Mucosa of stomach (tissue), 1 donor: ENCODE measurements around the gene IL18RAP.

ENCODE experiments used
- H3K27me3 ChIP-seq: one replicate; pipeline ENCODE4 v1.7.0; 2013; ENCODE audit warnings: mild to moderate bottlenecking, low read length; ENCODE audit not compliant: control insufficient read depth, insufficient read depth
- H3K36me3 ChIP-seq: one replicate; pipeline ENCODE4 v1.7.0; 2013; ENCODE audit warnings: low read length; ENCODE audit not compliant: control insufficient read depth, insufficient read depth
- H3K4me1 ChIP-seq: one replicate; pipeline ENCODE4 v1.7.0; 2013; ENCODE audit warnings: mild to moderate bottlenecking, low read length; ENCODE audit not compliant: control insufficient read depth, insufficient read depth
- H3K4me3 ChIP-seq: one replicate; pipeline ENCODE4 v1.7.0; 2013; ENCODE audit warnings: low read length
- H3K9ac ChIP-seq: one replicate; pipeline ENCODE4 v1.7.0; 2013; ENCODE audit warnings: mild to moderate bottlenecking, low read length, moderate library complexity
- H3K9me3 ChIP-seq: one replicate; pipeline ENCODE4 v1.7.0; 2013; ENCODE audit warnings: mild to moderate bottlenecking, low read length, moderate library complexity; ENCODE audit not compliant: control insufficient read depth
- donor health status: Pancreatic carcinoma.

The IL18RAP gene, protein sequence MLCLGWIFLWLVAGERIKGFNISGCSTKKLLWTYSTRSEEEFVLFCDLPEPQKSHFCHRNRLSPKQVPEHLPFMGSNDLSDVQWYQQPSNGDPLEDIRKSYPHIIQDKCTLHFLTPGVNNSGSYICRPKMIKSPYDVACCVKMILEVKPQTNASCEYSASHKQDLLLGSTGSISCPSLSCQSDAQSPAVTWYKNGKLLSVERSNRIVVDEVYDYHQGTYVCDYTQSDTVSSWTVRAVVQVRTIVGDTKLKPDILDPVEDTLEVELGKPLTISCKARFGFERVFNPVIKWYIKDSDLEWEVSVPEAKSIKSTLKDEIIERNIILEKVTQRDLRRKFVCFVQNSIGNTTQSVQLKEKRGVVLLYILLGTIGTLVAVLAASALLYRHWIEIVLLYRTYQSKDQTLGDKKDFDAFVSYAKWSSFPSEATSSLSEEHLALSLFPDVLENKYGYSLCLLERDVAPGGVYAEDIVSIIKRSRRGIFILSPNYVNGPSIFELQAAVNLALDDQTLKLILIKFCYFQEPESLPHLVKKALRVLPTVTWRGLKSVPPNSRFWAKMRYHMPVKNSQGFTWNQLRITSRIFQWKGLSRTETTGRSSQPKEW

DNA sequence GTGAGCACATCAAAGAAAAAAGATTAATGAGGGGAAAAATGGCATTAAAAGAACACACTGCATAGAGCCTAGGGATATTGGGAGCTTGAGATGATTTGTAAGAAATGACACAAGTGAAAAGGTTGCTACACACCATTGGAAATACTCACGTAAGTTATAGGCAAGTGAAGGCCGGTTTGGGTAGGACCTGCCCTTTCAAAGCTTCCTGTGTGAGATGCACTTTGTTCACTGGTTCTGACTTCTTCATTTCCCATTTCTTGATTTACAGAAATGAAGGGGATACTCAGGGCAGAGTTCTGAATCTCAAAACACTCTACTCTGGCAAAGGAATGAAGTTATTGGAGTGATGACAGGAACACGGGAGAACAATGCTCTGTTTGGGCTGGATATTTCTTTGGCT, at the start of gene IL18RAP:
IL18RAP (plus strand) TSS at position 251 of the 400 bp plus-strand sequence; CDS start at position 369, 118 bp downstream.
- no peaks in the 10 kb centered on the region for H3K4me1 ChIP-seq
- H3K27me3 ChIP-seq = no peaks in the 10 kb centered on the region
- no peaks in the 10 kb centered on the region for H3K9me3 ChIP-seq
- no peak within 1 kb of the TSS for H3K9ac ChIP-seq
- H3K36me3 ChIP-seq = no peaks in the 10 kb centered on the region
- H3K4me3 ChIP-seq = no peak within 1 kb of the TSS

DNA sequence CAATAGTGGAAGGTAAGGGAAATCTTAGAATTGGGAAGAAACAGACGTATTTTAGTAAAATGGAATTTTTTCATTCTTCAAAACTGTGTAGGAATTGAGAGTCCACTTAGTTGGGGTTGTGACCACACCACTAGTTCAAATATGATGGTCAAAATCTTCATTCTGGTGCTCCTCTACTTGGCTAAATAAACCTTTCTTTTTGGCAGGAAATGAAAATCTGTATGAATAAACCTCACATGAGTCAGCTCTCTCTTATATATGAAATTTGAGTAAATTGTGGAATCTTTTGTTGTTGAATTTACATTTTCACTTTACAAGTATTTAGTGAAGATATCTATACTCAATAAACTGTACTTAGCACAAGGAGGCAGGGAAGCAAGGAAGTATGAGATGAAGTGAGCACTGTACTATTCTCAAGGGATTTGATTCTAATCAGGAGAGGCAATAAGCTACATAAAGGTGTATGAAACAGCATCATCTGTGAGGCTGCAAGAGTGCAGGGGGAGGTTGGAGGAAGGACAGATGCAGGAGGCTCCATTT, 46.8 kb upstream of the IL18RAP start:
- Histone ChIP-seq H3K4me1 (no peaks in the 10 kb centered on the region), H3K27me3 (no peaks in the 10 kb centered on the region), H3K9ac (no peak overlapping the region), H3K4me3 (no peak overlapping the region), H3K36me3 (no peaks in the 10 kb centered on the region), H3K9me3 (no peaks in the 10 kb centered on the region)

DNA sequence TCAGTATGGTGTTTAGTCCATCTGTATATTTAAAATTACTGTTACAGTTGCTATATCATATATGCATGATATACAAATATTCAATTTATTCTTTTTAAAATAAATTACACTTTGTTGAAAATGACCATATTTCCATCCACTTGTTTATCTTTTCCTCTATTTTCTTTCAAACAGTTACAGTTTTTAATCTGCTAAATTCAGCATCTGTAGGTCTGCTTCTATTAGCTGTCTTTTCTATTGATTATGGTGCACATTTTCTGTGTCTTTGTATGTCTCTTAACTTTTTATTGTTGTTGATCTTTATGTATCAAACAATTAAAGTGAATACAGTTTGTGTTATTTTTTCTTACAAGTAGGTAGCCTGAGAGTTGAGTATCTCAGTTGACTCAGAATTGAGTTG, 39.2 kb upstream of the IL18RAP start:
- H3K9ac ChIP-seq = no peak overlapping the region
- no peaks in the 10 kb centered on the region for H3K27me3 ChIP-seq
- no peaks in the 10 kb centered on the region for H3K36me3 ChIP-seq
- peaks cover 4% of the 10 kb centered on the region for H3K9me3 ChIP-seq
- H3K4me3 ChIP-seq = no peak overlapping the region
- no peaks in the 10 kb centered on the region for H3K4me1 ChIP-seq

DNA sequence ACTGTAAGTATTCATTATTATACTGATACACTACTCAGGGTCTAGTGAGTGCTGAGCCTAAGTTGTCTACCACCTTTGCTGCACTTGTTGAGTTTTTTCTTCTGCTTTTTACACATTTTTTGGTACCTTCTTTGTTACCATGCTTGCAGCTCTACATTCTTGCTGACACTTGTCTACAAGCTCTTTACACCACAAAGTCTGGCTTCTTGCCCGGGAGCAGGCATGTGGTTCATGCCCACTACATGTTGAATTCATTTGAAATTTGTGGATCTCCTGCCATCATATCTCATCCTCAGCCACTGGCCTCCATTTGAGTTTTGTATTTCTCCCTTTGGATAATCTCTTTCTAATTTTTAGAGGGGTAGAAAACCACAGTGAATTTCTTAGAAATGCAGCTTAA, 37.4 kb upstream of the IL18RAP start:
- Histone ChIP-seq H3K27me3 (no peaks in the 10 kb centered on the region), H3K4me1 (no peaks in the 10 kb centered on the region), H3K9me3 (peaks cover 4% of the 10 kb centered on the region), H3K4me3 (no peak overlapping the region), H3K9ac (no peak overlapping the region), H3K36me3 (no peaks in the 10 kb centered on the region)

DNA sequence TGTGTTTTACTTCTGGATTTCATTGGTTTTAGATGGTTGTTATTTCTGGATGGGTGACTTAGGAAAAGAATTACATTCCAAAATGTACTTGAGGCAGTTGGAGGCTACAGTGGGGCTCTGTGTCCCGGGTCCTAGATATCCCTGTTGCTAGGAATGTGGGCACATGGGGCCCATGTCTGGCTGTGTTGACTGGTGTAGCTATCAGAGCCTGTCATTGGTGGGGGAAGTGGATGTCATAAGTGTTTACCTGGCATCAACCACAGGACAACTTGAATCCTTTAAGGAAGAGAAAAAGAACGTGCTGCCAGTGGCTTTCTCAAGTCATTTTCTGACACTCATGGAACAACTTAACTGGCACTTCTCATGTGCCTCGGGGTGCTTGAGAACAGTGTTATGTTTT, 37.0 kb upstream of the IL18RAP start:
- H3K4me1 ChIP-seq = no peaks in the 10 kb centered on the region
- H3K9ac ChIP-seq = no peak overlapping the region
- H3K36me3 ChIP-seq = no peaks in the 10 kb centered on the region
- H3K4me3 ChIP-seq = no peak overlapping the region
- H3K27me3 ChIP-seq = no peaks in the 10 kb centered on the region
- H3K9me3 ChIP-seq = peaks cover 4% of the 10 kb centered on the region

DNA sequence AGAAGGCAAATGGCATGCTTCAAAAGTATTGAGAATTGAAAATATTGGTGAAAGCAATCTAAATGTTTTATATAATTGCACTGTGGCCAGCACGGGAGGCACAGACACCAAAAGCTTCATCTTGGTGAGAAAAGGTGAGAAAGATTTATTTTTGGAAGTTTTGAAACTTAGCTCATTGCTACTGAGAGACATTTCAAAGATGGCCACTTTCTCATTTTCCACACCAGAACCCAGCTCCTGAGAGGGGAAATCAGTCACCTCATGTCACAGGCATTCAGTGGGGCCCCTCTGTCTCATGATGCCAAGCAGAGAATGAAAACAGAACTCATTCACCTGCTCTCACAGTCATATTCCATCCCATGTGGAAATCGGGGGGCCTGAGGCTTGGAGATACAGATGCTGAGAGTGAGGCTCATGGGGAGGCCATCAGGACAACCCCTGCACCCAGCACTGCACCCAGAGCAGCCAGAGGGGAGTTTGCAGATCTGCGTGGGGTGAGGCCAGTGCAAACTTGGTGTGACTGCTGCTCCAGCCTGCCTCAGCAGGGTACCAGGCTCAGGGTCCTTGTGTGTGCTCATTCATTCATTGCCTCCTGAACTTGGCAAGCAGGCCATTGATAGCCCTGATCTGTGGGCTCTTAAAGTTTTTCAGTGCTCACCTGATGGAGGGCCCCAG, 36.0 kb upstream of the IL18RAP start:
- H3K4me3 ChIP-seq = no peak overlapping the region
- H3K36me3 ChIP-seq = no peaks in the 10 kb centered on the region
- H3K9me3 ChIP-seq = peaks cover 4% of the 10 kb centered on the region
- H3K9ac ChIP-seq = no peak overlapping the region
- H3K4me1 ChIP-seq = no peaks in the 10 kb centered on the region
- no peaks in the 10 kb centered on the region for H3K27me3 ChIP-seq

DNA sequence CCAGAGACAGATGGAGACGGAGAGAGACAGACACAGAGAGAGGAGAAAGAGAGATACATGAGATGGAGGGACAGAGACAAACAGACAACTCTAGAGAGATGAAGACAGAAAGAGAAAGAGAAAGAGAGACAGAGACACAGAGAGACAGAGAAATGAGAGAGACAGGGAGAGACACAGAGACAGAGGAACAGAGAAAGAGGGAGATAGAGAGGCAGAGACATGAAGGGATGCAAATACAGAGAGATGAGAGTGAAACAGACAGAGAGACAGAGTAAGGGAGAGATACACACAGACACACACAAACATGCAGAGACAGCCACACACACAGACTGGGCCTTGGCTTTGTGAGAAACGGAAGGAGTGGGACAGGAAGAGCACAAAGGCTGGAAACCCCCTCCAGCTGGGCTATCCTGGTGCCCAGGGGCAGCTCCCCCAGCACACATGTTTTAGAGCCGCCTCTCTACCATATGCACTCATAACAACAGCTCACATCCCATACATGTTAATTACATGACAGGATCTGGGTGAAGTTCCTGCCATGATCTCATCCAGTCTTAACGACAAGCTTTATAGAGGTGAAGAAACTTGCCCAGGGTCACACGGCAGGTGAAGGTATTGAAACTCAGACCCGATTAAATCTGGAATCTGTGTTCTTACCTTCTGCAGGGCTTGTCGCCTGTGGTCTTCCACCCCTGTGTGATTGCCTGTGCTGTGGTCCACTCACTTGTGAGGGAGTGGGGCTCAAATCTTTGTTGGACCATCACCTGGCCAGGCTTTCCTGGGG, 35.0 kb upstream of the IL18RAP start:
- peaks cover 4% of the 10 kb centered on the region for H3K9me3 ChIP-seq
- H3K36me3 ChIP-seq = no peaks in the 10 kb centered on the region
- H3K27me3 ChIP-seq = no peaks in the 10 kb centered on the region
- no peak overlapping the region for H3K9ac ChIP-seq
- no peak overlapping the region for H3K4me3 ChIP-seq
- H3K4me1 ChIP-seq = no peaks in the 10 kb centered on the region

DNA sequence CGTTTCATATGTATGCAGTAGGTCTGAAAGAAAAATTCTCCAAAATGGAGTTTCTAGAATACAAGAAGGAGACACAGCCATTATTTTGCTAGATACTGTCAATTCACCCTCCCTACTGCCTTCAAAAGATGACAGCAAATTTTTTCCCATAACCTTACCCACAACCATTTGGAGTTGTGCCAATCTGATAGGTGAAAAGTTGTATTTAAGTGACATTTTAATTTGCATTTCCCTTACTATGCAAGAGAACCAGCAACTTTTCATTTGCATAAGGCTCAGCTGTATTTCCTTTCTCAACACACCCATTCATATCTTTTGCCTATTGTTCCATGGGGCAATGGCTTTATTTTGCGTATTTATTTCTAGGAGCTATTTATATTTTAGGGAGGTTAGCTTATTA, 31.4 kb upstream of the IL18RAP start:
- Histone ChIP-seq H3K9ac (no peak overlapping the region), H3K4me3 (no peak overlapping the region), H3K36me3 (no peaks in the 10 kb centered on the region), H3K4me1 (no peaks in the 10 kb centered on the region), H3K9me3 (no peaks in the 10 kb centered on the region), H3K27me3 (no peaks in the 10 kb centered on the region)

DNA sequence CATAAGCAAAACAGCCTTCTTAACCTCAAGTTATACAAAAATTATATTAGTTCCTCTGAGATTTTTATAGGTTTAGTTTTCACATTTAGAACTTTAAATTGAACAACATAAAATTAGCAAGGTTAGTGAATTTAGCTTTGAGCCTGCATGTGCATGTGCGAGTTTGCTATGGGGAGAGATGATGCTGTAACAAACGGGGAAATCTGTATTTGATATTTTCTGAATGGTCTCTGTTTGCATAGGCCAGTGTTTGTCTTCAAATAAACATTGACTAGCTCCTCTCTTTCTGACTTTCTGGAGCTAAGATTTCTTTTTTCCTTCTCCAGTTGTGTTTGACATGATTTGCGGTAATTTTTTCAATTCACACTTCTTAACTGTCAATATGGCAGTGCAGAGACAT, 30.9 kb upstream of the IL18RAP start:
- Histone ChIP-seq H3K36me3 (no peaks in the 10 kb centered on the region), H3K4me3 (no peak overlapping the region), H3K4me1 (no peaks in the 10 kb centered on the region), H3K9ac (no peak overlapping the region), H3K9me3 (no peaks in the 10 kb centered on the region), H3K27me3 (no peaks in the 10 kb centered on the region)

DNA sequence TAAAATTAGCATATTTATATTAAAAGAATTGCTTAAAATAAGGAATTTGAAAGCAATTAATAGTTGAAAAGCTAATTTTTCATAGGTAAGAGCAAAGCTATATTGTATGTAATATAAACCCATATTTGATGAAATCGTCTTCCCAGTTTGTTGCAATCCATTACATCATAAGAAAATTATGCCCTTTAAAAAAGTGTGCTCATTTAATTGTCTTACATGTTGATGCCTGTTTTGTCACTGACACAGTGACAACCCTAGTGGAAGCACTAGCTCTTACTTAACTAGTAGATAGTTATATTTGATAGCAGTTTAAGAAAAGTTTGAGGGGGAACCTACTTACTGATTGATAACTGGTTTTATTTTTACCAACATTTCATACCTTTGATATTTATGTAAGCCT, 30.0 kb upstream of the IL18RAP start:
- H3K27me3 ChIP-seq = no peaks in the 10 kb centered on the region
- H3K4me1 ChIP-seq = no peaks in the 10 kb centered on the region
- H3K36me3 ChIP-seq = no peaks in the 10 kb centered on the region
- H3K9ac ChIP-seq = no peak overlapping the region
- H3K9me3 ChIP-seq = no peaks in the 10 kb centered on the region
- H3K4me3 ChIP-seq = no peak overlapping the region

DNA sequence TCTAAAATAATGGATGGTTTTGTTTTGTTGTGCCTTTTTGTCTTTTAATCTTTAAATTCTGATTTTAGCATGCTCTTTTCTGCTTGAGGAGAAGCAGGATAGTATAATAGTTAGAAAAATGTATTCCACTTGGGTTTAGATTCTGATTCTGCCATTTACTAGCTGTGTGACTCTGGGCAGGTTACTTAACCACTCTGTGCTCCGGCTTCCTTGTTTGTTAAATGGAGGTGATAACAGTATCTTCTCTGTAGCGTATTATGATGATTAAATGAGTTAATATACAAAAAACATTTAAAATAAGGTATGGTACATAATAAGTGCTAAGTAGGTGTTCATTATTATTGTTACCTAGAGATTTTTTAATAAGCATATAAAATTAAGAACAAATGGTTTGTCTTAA, 26.9 kb upstream of the IL18RAP start:
- Histone ChIP-seq H3K4me3 (no peak overlapping the region), H3K9ac (no peak overlapping the region), H3K36me3 (no peaks in the 10 kb centered on the region), H3K9me3 (no peaks in the 10 kb centered on the region), H3K4me1 (peaks cover 5% of the 10 kb centered on the region), H3K27me3 (no peaks in the 10 kb centered on the region)
